HG03159 (cell line): ENCODE results near the gene ASCL4.
"Not testable (repeated sequence)": the region's sequence is repeated elsewhere in the genome, so short reads cannot be mapped to it uniquely, and the experiment has no call there.

ENCODE experiments used
- ATAC-seq: cut with Tn5 transposase; IDR thresholded peaks from one replicate; pipeline ENCODE4 v1.9.1; 2021; ENCODE audit warnings: mild to moderate bottlenecking, moderate library complexity; ENCODE audit not compliant: unreplicated experiment

Gene ASCL4

GRCh38 chr12:107774349-107775029, at the start of gene ASCL4:
TSS of gene ASCL4 (plus strand) at chr12:107774704. CDS start at chr12:107775219, 515 bp downstream.
- no peak for ATAC-seq

- ATAC-seq = not testable (repeated sequence)
Measured at GRCh38 chr12:107727327-107727726, 47.2 kb upstream of the ASCL4 start.

- not testable (repeated sequence) for ATAC-seq
Measured at GRCh38 chr12:107727742-107728141, 46.8 kb upstream of the ASCL4 start.

- ATAC-seq = no peak
Measured at GRCh38 chr12:107730618-107731341, 43.7 kb upstream of the ASCL4 start.

- ATAC-seq = no peak
Measured at GRCh38 chr12:107731366-107731765, 43.1 kb upstream of the ASCL4 start.

- ATAC-seq = no peak
Measured at GRCh38 chr12:107732365-107732764, 42.1 kb upstream of the ASCL4 start.

GRCh38 chr12:107734139-107734538, 40.4 kb upstream of the ASCL4 start:
- no peak for ATAC-seq

GRCh38 chr12:107735763-107736162, 38.7 kb upstream of the ASCL4 start:
- ATAC-seq = no peak

- peak; percentile 99 for ATAC-seq
Measured at GRCh38 chr12:107736914-107737313, 37.6 kb upstream of the ASCL4 start.

GRCh38 chr12:107748472-107748871, 26.0 kb upstream of the ASCL4 start:
- no peak for ATAC-seq

GRCh38 chr12:107749083-107749482, 25.4 kb upstream of the ASCL4 start:
- no peak for ATAC-seq

- ATAC-seq = no peak
Measured at GRCh38 chr12:107759410-107759809, 15.1 kb upstream of the ASCL4 start.

GRCh38 chr12:107760207-107760808, 14.2 kb upstream of the ASCL4 start:
- ATAC-seq = peak; percentile 29

GRCh38 chr12:107760809-107761501, 13.5 kb upstream of the ASCL4 start, which contains the start of gene PRDM4:
TSS of gene PRDM4 (minus strand) at chr12:107761137. CDS start at chr12:107760515, 622 bp downstream.
- peak; percentile 91 for ATAC-seq

- ATAC-seq = no peak
Measured at GRCh38 chr12:107761502-107761904, 13.0 kb upstream of the ASCL4 start.

- no peak for ATAC-seq
Measured at GRCh38 chr12:107762874-107763273, 11.6 kb upstream of the ASCL4 start.

GRCh38 chr12:107764626-107765025, 9.9 kb upstream of the ASCL4 start:
- no peak for ATAC-seq

- no peak for ATAC-seq
Measured at GRCh38 chr12:107765316-107765715, 9.2 kb upstream of the ASCL4 start.

- ATAC-seq = no peak
Measured at GRCh38 chr12:107767466-107767865, 7.0 kb upstream of the ASCL4 start.

GRCh38 chr12:107775093-107775721, 703 bp downstream of the ASCL4 start:
- no peak for ATAC-seq

- no peak for ATAC-seq
Measured at GRCh38 chr12:107776171-107776570, 1.7 kb downstream of the ASCL4 start.
